ENCODE results near the gene TM2D3.

The TM2D3 gene

GRCh38 chr15:101625980-101626379 lies 26.2 kb downstream of the TM2D3 start:
- DNase-seq (ENCODE audit: low spot score) (no peak), ATAC-seq (ENCODE audit: low read depth) (no peak)
- Histone ChIP-seq H3K9me3 (ENCODE audit: severe bottlenecking) (no peaks in the 10 kb centered on the region), H3K27ac (ENCODE audit: poor library complexity, severe bottlenecking) (no peak overlapping the region), H3K27me3 (ENCODE audit: insufficient read depth, poor library complexity, severe bottlenecking) (no peaks in the 10 kb centered on the region), H3K4me1 (ENCODE audit: insufficient read depth, poor library complexity, severe bottlenecking) (no peaks in the 10 kb centered on the region), H3K4me3 (ENCODE audit: severe bottlenecking) (no peak overlapping the region), H3K36me3 (ENCODE audit: low read depth) (no peaks in the 10 kb centered on the region)
- TF ChIP-seq CTCF (IDR thresholded peaks at IDR 0.05; ENCODE audit: poor library complexity, severe bottlenecking), result no peak

GRCh38 chr15:101625184-101625583 lies 27.0 kb downstream of the TM2D3 start:
- DNase-seq (ENCODE audit: low spot score) (no peak), ATAC-seq (ENCODE audit: low read depth) (no peak)
- no peak overlapping the region for H3K4me3 ChIP-seq (ENCODE audit: severe bottlenecking)
- no peak for TF ChIP-seq CTCF (IDR thresholded peaks at IDR 0.05; ENCODE audit: poor library complexity, severe bottlenecking)
- no peaks in the 10 kb centered on the region for H3K36me3 ChIP-seq (ENCODE audit: low read depth)
- H3K4me1 ChIP-seq (ENCODE audit: insufficient read depth, poor library complexity, severe bottlenecking), result no peaks in the 10 kb centered on the region
- no peak overlapping the region for H3K27ac ChIP-seq (ENCODE audit: poor library complexity, severe bottlenecking)
- no peaks in the 10 kb centered on the region for H3K9me3 ChIP-seq (ENCODE audit: severe bottlenecking)
- no peaks in the 10 kb centered on the region for H3K27me3 ChIP-seq (ENCODE audit: insufficient read depth, poor library complexity, severe bottlenecking)

- H3K4me3 ChIP-seq (ENCODE audit: severe bottlenecking), result no peak overlapping the region
- TF ChIP-seq CTCF (IDR thresholded peaks at IDR 0.05; ENCODE audit: poor library complexity, severe bottlenecking), result no peak
- H3K27ac ChIP-seq (ENCODE audit: poor library complexity, severe bottlenecking), result no peak overlapping the region
- H3K27me3 ChIP-seq (ENCODE audit: insufficient read depth, poor library complexity, severe bottlenecking), result no peaks in the 10 kb centered on the region
- no peaks in the 10 kb centered on the region for H3K9me3 ChIP-seq (ENCODE audit: severe bottlenecking)
- H3K36me3 ChIP-seq (ENCODE audit: low read depth), result no peaks in the 10 kb centered on the region
- H3K4me1 ChIP-seq (ENCODE audit: insufficient read depth, poor library complexity, severe bottlenecking), result no peaks in the 10 kb centered on the region
- ATAC-seq (ENCODE audit: low read depth), result no peak
- DNase-seq (ENCODE audit: low spot score), result no peak
Observed at GRCh38 chr15:101623367-101624304, 28.5 kb downstream of the TM2D3 start.

- Histone ChIP-seq H3K27me3 (ENCODE audit: insufficient read depth, poor library complexity, severe bottlenecking) (no peaks in the 10 kb centered on the region), H3K9me3 (ENCODE audit: severe bottlenecking) (no peaks in the 10 kb centered on the region), H3K36me3 (ENCODE audit: low read depth) (no peaks in the 10 kb centered on the region), H3K4me3 (ENCODE audit: severe bottlenecking) (no peak overlapping the region), H3K27ac (ENCODE audit: poor library complexity, severe bottlenecking) (no peak overlapping the region), H3K4me1 (ENCODE audit: insufficient read depth, poor library complexity, severe bottlenecking) (no peaks in the 10 kb centered on the region)
- TF ChIP-seq CTCF (IDR thresholded peaks at IDR 0.05; ENCODE audit: poor library complexity, severe bottlenecking), result no peak
- DNase-seq (ENCODE audit: low spot score), result no peak
- ATAC-seq (ENCODE audit: low read depth), result no peak
Observed at GRCh38 chr15:101621961-101622360, 30.2 kb downstream of the TM2D3 start.

GRCh38 chr15:101620671-101621070 lies 31.5 kb downstream of the TM2D3 start:
- Histone ChIP-seq H3K27ac (ENCODE audit: poor library complexity, severe bottlenecking) (no peak overlapping the region), H3K27me3 (ENCODE audit: insufficient read depth, poor library complexity, severe bottlenecking) (no peaks in the 10 kb centered on the region), H3K36me3 (ENCODE audit: low read depth) (no peaks in the 10 kb centered on the region), H3K4me3 (ENCODE audit: severe bottlenecking) (no peak overlapping the region), H3K9me3 (ENCODE audit: severe bottlenecking) (no peaks in the 10 kb centered on the region), H3K4me1 (ENCODE audit: insufficient read depth, poor library complexity, severe bottlenecking) (peaks cover 6% of the 10 kb centered on the region)
- ATAC-seq (ENCODE audit: low read depth), result no peak
- TF ChIP-seq CTCF (IDR thresholded peaks at IDR 0.05; ENCODE audit: poor library complexity, severe bottlenecking), result no peak
- no peak for DNase-seq (ENCODE audit: low spot score)

Data from RWPE2 (cell line).